ENCODE data around the gene IRX2. TPM values are rescaled to one million over a fixed set of nuclear protein-coding genes. Genes with fewer than 3 reads are reported as not detected.

IRX2 gene
- total RNA-seq, 2 donors from 2014 or later = 0.28 to 0.54 TPM

- ATAC-seq (ENCODE audit: insufficient number of reproducible peaks, low FRiP score, low read depth) (no peak), DNase-seq (ENCODE audit: low spot score) (no peak)
- no peak overlapping the region for H3K4me3 ChIP-seq
- H3K36me3 ChIP-seq = no peaks in the 10 kb centered on the region
- no peaks in the 10 kb centered on the region for H3K9me3 ChIP-seq
- H3K4me1 ChIP-seq (ENCODE audit: control insufficient read depth in 1 of 2, low read depth in 2 of 2) = no peaks in the 10 kb centered on the region
- H3K27me3 ChIP-seq (replicated peaks; ENCODE audit: insufficient read depth) = no peaks in the 10 kb centered on the region
- H3K27ac ChIP-seq = no peak overlapping the region
- TF ChIP-seq, protein P1, sequence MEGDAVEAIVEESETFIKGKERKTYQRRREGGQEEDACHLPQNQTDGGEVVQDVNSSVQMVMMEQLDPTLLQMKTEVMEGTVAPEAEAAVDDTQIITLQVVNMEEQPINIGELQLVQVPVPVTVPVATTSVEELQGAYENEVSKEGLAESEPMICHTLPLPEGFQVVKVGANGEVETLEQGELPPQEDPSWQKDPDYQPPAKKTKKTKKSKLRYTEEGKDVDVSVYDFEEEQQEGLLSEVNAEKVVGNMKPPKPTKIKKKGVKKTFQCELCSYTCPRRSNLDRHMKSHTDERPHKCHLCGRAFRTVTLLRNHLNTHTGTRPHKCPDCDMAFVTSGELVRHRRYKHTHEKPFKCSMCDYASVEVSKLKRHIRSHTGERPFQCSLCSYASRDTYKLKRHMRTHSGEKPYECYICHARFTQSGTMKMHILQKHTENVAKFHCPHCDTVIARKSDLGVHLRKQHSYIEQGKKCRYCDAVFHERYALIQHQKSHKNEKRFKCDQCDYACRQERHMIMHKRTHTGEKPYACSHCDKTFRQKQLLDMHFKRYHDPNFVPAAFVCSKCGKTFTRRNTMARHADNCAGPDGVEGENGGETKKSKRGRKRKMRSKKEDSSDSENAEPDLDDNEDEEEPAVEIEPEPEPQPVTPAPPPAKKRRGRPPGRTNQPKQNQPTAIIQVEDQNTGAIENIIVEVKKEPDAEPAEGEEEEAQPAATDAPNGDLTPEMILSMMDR (IDR thresholded peaks at IDR 0.05) = no peak
Measured at GRCh38 chr5:2732004-2732403, 19.5 kb downstream of the IRX2 start.

DNA sequence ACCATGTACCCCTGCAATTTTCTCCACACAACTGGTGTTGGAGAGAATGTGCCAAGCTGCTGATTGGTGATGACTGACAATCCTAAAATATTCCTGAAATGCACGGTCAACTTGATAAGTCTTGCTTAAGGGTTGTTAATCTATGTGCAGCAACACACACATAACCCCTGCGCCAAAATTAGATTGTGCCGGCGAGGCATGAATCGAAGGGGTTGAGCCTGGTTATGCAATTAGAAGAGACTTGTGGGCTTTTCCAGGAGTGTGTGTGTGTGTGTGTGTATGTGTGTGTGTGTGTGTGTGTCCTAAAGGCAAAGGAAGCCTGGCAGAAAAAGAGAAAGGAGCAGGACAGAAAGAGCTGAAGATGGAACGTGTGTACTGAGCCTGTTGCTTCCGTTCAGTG lies 22.3 kb downstream of the IRX2 start:
- TF ChIP-seq, protein P1 (IDR thresholded peaks at IDR 0.05) = no peak
- H3K36me3 ChIP-seq = no peaks in the 10 kb centered on the region
- H3K27me3 ChIP-seq (replicated peaks; ENCODE audit: insufficient read depth) = no peaks in the 10 kb centered on the region
- H3K4me1 ChIP-seq (ENCODE audit: control insufficient read depth in 1 of 2, low read depth in 2 of 2) = no peaks in the 10 kb centered on the region
- H3K4me3 ChIP-seq = no peak overlapping the region
- H3K27ac ChIP-seq = no peak overlapping the region
- no peaks in the 10 kb centered on the region for H3K9me3 ChIP-seq
- DNase-seq (ENCODE audit: low spot score) = no peak
- ATAC-seq (ENCODE audit: insufficient number of reproducible peaks, low FRiP score, low read depth) = no peak

GRCh38 chr5:2727550-2727949 lies 23.9 kb downstream of the IRX2 start:
- DNase-seq (ENCODE audit: low spot score) = no peak
- no peaks in the 10 kb centered on the region for H3K27me3 ChIP-seq (replicated peaks; ENCODE audit: insufficient read depth)

DNA sequence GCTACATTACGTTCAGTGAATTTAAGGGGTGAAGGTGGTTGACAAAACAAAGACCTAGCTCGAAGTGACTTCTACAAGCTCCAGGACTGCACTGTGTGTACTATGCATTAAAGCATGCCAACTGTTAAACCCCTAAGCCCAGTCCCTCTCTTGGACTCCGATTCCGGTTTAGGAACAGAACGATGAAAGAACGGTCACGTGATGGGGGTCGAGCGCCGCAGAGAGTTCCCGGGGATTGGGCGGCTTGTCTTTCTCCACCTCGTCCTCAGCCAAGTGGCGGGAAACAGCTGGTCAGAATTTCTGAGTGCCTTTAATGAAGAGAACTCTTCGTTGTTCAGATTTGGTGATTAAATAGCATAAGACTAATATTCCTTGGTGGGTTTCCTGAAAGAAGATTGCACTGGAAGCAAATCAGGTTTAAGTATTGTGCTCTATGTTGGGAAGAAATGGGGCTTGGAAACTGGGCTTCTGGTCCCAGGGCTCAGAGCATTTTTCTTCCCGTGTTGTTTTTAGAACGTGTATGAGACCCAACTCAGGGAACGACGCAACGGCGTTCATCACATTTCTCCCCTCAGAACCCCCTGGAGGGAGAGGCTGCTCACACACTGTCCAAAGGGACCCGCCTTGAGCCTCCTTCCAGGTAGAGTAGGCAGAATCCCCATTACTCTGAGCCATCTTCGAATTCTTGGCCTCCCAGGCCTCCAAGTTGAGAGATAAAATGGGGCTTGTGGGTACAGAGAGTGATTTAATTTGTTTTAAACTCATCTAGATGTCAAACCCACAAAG lies 25.3 kb downstream of the IRX2 start:
- ATAC-seq (ENCODE audit: insufficient number of reproducible peaks, low FRiP score, low read depth) (no peak), DNase-seq (ENCODE audit: low spot score) (no peak)
- H3K27ac ChIP-seq = no peak overlapping the region
- H3K4me1 ChIP-seq (ENCODE audit: control insufficient read depth in 1 of 2, low read depth in 2 of 2) = no peaks in the 10 kb centered on the region
- H3K4me3 ChIP-seq = no peak overlapping the region
- TF ChIP-seq, protein P1 (IDR thresholded peaks at IDR 0.05) = no peak
- no peaks in the 10 kb centered on the region for H3K9me3 ChIP-seq
- no peaks in the 10 kb centered on the region for H3K27me3 ChIP-seq (replicated peaks; ENCODE audit: insufficient read depth)
- no peaks in the 10 kb centered on the region for H3K36me3 ChIP-seq

More at GRCh38 chr5:2727550-2727949, 23.9 kb downstream of the IRX2 start:
- Histone ChIP-seq H3K27ac (no peak overlapping the region), H3K9me3 (no peaks in the 10 kb centered on the region), H3K4me1 (ENCODE audit: control insufficient read depth in 1 of 2, low read depth in 2 of 2) (no peaks in the 10 kb centered on the region), H3K4me3 (no peak overlapping the region), H3K36me3 (no peaks in the 10 kb centered on the region)
- ATAC-seq (ENCODE audit: insufficient number of reproducible peaks, low FRiP score, low read depth) = no peak
- TF ChIP-seq, protein P1 (IDR thresholded peaks at IDR 0.05) = no peak

GRCh38 chr5:2724831-2725230 lies 26.6 kb downstream of the IRX2 start:
- TF ChIP-seq, protein P1 (IDR thresholded peaks at IDR 0.05) = no peak
- ATAC-seq (ENCODE audit: insufficient number of reproducible peaks, low FRiP score, low read depth) (no peak), DNase-seq (ENCODE audit: low spot score) (no peak)
- Histone ChIP-seq H3K4me3 (no peak overlapping the region), H3K36me3 (no peaks in the 10 kb centered on the region), H3K27me3 (replicated peaks; ENCODE audit: insufficient read depth) (no peaks in the 10 kb centered on the region), H3K9me3 (no peaks in the 10 kb centered on the region), H3K4me1 (ENCODE audit: control insufficient read depth in 1 of 2, low read depth in 2 of 2) (no peaks in the 10 kb centered on the region), H3K27ac (no peak overlapping the region)

Measured in thoracic aorta (tissue), 2 donors.